ENCODE results near the gene HOXB7. TPM values are rescaled to one million over a fixed set of nuclear protein-coding genes. Genes with fewer than 3 reads are reported as not detected.

The HOXB7 gene
- polyA plus RNA-seq, 1 experiment = not detected

DNA sequence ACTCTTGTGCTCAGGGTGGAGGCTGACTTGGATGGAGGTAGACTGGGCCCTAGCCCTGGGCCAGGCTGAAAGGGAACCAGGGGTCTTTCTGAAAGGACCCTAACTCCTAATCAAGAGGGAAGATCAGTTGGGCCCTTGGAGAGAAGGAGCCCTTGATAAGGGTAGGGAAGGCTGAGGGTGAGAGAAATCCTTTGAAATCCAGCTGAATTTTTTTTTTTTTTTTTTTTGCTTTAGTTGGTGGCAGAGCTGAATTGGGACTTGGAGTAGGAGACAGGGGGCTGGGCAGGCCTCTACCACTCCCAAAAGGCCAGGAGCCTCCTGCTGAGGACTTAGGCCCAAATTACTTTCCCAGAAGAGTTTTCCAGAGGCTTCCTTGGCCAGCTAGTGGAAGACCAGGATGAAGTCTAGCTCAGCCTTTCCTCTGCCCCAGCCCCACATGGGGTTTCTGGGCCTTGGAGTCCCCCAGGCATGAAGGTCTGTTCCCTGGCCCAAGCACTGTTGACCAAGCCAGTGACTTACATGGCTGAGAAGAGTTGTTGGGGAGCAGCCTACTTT is 20.1 kb downstream of the HOXB7 start:
- POLR2A ChIA-PET = no interaction called here
- TF ChIP-seq, protein P1, sequence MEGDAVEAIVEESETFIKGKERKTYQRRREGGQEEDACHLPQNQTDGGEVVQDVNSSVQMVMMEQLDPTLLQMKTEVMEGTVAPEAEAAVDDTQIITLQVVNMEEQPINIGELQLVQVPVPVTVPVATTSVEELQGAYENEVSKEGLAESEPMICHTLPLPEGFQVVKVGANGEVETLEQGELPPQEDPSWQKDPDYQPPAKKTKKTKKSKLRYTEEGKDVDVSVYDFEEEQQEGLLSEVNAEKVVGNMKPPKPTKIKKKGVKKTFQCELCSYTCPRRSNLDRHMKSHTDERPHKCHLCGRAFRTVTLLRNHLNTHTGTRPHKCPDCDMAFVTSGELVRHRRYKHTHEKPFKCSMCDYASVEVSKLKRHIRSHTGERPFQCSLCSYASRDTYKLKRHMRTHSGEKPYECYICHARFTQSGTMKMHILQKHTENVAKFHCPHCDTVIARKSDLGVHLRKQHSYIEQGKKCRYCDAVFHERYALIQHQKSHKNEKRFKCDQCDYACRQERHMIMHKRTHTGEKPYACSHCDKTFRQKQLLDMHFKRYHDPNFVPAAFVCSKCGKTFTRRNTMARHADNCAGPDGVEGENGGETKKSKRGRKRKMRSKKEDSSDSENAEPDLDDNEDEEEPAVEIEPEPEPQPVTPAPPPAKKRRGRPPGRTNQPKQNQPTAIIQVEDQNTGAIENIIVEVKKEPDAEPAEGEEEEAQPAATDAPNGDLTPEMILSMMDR (IDR thresholded peaks at IDR 0.05; ENCODE audit: insufficient read depth, low read depth, low read length) = no peak
- Histone ChIP-seq H3K4me3 (ENCODE audit: low read depth, low read length) (no peak overlapping the region), H3K36me3 (ENCODE audit: control insufficient read depth, insufficient read depth, low read length) (no peaks in the 10 kb centered on the region), H3K27me3 (ENCODE audit: control insufficient read depth, insufficient read depth, low read length) (peaks cover 84% of the 10 kb centered on the region)
- DNase-seq (ENCODE audit: low read depth) = no peak
- CTCF ChIA-PET = interaction anchor here (1.9 kb wide), 1 partner anchor 22 kb away, joined by 4 read pairs; no protein-coding TSS in a partner anchor

DNA sequence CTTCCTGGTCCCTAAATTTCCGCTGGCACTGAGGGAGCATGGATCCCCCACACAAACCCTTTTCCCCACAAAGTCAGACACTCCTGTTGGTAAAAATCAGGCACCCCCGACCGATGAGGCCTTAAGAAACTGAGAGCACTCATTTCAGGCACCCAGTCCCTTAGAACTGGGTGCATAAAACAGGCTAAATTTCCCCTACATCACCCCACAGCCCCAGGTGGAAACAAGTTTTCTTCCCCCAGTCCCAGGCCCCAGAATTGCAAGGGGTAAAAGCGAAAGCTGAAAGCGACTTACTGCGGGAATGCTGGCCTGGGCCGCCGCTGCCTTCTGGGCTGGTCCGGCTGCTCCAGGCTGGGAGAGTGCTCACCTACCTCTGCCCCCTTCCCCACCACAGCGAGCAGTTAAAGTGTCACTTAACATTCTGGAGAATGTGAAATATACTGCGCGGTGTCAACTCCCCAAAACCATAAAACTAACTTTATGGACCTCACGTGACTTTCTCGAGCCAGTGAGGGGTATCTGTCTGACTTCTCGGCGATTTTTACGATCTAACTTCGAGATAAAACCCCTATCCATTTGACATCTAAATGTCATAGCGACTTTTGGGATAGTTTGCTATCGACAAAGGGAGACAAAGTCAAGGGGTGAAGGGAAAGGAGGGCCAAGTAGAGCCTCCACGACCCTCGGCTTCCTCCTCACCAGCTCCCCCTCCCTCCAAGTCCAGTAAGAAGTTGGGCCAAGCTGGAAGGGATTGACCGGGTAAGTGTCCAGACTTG is 20.8 kb downstream of the HOXB7 start, which contains the start of gene HOXB3:
Gene HOXB3, minus strand, starts transcription at position 411 of the 776 bp plus-strand sequence. CDS start 37,767 bp downstream, outside the sequence.
- TF ChIP-seq, protein P1 (IDR thresholded peaks at IDR 0.05; ENCODE audit: insufficient read depth, low read depth, low read length) = no peak
- peaks cover 80% of the 10 kb centered on the region for H3K27me3 ChIP-seq (ENCODE audit: control insufficient read depth, insufficient read depth, low read length)
- ChIA-PET CTCF (interaction anchor here (1.9 to 2.8 kb wide), 2 partner anchors 23 to 254 kb away, joined by 4 to 16 read pairs; no protein-coding TSS in a partner anchor), POLR2A (no interaction called here)
- no peak for DNase-seq (ENCODE audit: low read depth)
- H3K36me3 ChIP-seq (ENCODE audit: control insufficient read depth, insufficient read depth, low read length) = no peaks in the 10 kb centered on the region
- no peak within 1 kb of the TSS for H3K4me3 ChIP-seq (ENCODE audit: low read depth, low read length)

DNA sequence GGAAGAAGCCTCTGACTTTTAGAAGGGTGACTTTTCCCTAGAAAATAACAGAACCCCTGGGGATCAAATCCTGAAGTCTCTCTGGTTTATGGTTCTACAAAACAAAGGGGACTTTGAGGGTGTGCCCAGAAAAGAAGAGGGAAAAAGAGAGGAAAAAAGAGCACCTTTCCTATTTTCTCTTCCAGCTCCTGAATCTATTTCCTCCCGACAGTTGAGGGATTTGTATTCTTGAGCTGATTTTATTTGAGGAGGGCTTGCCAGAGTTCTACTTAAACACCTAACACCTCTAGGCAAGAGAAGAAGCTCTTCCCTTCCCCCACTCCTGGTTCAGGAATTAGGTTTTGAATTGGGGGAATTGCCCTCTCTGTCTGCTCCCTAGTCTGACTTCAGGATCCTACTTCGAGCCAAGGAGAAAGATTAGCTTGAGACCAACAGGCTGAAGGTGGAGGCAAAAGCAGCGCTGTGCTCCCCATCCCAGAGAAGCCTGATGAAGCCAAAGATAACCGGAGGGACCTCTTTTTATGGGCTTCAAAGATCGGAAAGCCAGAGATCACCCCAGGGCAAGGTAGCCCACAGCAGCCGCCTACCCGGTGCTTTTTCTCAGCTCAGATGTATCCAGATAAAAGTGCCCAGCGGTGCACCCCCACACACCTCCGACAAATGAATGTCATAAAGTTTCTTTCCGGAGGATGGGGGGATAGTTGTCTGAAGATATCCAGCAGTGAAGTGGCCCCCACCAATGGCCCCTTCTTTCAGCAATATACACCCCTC is 21.6 kb downstream of the HOXB7 start:
- Histone ChIP-seq H3K27me3 (ENCODE audit: control insufficient read depth, insufficient read depth, low read length) (peaks cover 77% of the 10 kb centered on the region), H3K36me3 (ENCODE audit: control insufficient read depth, insufficient read depth, low read length) (no peaks in the 10 kb centered on the region), H3K4me3 (ENCODE audit: low read depth, low read length) (no peak overlapping the region)
- ChIA-PET CTCF (interaction anchor here (1.2 to 2.8 kb wide), 5 partner anchors 29 to 281 kb away, joined by 4 to 16 read pairs (median 7); no protein-coding TSS in a partner anchor), POLR2A (no interaction called here)
- TF ChIP-seq, protein P1 (IDR thresholded peaks at IDR 0.05; ENCODE audit: insufficient read depth, low read depth, low read length) = no peak
- no peak for DNase-seq (ENCODE audit: low read depth)

DNA sequence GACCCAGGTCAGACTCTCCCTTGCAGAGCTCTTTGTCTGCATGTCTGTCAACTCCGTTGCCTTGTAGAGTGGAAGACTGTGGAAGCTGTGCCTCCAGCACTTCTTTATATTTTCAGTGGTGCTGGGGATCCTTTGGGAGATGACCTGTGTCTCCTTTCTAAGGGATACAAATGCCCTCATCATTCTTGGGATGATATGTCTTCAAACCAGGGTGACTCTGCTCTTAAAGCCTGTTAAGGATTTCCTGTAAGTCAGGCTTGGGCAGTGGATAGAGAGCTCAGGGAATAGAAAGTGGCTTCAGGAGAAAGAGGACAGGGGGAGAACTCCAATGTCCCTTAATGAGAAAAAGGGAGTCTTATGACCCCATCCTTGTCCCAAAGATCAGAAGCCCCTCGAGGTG is 22.3 kb downstream of the HOXB7 start:
- no peak for DNase-seq (ENCODE audit: low read depth)
- peaks cover 75% of the 10 kb centered on the region for H3K27me3 ChIP-seq (ENCODE audit: control insufficient read depth, insufficient read depth, low read length)
- CTCF ChIA-PET = interaction anchor here (0.6 to 2.8 kb wide), 8 partner anchors 30 to 280 kb away, joined by 3 to 16 read pairs (median 5); no protein-coding TSS in a partner anchor
- TF ChIP-seq, protein P1 (IDR thresholded peaks at IDR 0.05; ENCODE audit: insufficient read depth, low read depth, low read length) = no peak
- H3K36me3 ChIP-seq (ENCODE audit: control insufficient read depth, insufficient read depth, low read length) = no peaks in the 10 kb centered on the region
- no peak overlapping the region for H3K4me3 ChIP-seq (ENCODE audit: low read depth, low read length)
- POLR2A ChIA-PET = no interaction called here

DNA sequence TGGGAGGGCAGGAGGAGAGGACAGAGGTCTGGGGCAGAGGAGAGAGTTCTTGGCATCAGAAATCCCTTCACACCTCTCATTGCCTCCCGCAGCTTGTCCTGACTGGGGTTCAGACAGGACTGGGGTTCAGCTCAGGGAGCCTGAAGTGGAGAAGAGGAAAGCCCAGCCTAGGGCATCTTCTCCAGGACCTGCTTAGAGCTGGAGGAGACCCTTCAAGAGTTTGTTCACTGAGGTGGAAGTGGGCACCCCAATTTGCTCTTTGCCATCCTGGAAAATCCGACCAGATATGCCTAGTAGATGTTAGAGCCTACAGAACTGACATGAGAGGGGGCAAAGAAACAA is 22.8 kb downstream of the HOXB7 start:
- ChIA-PET CTCF (interaction anchor here (0.6 to 2.8 kb wide), 10 partner anchors 30 to 280 kb away, joined by 3 to 16 read pairs (median 4); no protein-coding TSS in a partner anchor), POLR2A (no interaction called here)

More for the DNA sequence above, 22.8 kb downstream of the HOXB7 start:
- DNase-seq (ENCODE audit: low read depth) = no peak
- TF ChIP-seq, protein P1 (IDR thresholded peaks at IDR 0.05; ENCODE audit: insufficient read depth, low read depth, low read length) = no peak
- Histone ChIP-seq H3K4me3 (ENCODE audit: low read depth, low read length) (no peak overlapping the region), H3K36me3 (ENCODE audit: control insufficient read depth, insufficient read depth, low read length) (no peaks in the 10 kb centered on the region), H3K27me3 (ENCODE audit: control insufficient read depth, insufficient read depth, low read length) (peaks cover 76% of the 10 kb centered on the region)
